ENCODE results near the gene PTCD2.

Gene PTCD2

GRCh38 chr5:72351376-72351775, 31.2 kb downstream of the PTCD2 start:
- no peak for DNase-seq

DNA sequence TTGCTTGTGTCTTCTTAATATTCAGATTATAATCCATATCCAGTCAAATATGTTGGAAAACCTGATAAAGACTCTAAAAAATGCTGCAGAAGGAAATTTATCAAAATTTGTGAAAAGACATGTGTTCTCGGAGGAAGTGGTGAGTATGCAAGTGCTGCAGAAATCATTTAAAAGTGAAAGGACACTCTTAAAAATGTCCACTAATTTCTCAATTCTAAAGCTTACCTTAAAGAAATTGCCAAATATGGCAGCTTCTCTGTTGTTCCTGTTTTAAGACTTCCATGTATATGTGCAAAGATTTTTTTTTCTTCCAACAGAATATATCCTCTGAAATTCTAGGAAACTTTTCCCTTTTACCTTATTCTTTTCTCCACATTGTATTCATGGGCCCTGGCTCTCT, 32.4 kb downstream of the PTCD2 start:
- no peak for DNase-seq

DNA sequence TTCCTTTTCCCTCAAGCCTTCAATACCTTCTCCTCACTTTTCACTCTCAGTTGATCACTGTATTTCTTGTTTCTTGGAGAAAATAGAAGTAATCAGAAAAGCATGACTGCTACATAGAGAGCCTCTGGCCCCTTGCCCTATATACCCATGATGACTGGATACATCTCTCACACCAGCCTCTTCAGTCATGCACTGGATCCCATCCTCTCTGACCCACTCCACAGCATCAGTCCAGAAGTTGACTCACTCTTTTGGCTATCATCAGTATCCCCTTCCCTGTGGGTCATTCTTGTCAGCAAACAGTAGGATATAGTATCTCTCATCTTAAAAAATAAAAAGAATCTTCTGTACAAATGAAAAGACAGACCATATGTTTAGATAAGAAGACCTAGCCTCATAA, 32.9 kb downstream of the PTCD2 start:
- DNase-seq, result no peak

- DNase-seq, result no peak
These were observed 35.6 kb downstream of the PTCD2 start for GRCh38 chr5:72355706-72356299.

DNA sequence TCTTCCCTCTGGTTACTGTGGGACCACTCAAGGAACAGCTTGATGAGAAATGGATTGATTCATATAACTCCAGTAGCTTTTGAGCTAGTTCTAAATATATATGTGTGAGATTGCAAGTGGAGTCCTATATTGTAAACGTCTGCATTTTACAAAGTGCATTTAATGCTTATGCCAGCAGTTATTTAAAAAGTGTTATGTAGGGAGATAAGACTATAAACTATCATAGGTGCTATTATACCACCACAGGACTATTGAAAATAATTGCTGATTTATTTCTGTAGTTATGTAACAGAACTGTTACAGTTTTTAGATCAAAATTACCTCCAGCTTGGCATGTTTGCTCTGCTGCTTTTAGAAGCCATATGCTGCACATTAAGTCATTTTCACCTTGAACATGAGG, 36.2 kb downstream of the PTCD2 start:
- no peak for DNase-seq

- no peak for DNase-seq
These were observed 38.8 kb downstream of the PTCD2 start for GRCh38 chr5:72358925-72359324.

DNA sequence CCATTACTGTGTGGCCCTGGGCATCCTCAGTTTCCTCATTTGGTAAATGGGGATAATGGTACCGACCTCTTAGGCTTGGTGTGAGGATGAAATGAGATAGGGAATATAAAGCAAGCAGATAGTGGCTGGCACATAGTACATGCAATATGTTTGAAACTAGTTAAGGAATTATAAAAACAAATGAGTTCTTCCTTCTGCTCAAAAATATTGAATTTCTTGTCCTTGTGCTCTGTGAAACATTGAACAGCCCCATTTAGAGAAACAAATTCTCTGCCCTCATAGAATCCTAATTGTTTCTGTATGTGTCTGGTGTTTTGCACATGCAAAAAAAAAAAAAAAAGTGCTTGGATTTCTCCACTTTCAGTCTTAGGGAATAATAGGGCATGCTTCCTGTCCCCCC, 39.7 kb downstream of the PTCD2 start:
- no peak for DNase-seq

DNA sequence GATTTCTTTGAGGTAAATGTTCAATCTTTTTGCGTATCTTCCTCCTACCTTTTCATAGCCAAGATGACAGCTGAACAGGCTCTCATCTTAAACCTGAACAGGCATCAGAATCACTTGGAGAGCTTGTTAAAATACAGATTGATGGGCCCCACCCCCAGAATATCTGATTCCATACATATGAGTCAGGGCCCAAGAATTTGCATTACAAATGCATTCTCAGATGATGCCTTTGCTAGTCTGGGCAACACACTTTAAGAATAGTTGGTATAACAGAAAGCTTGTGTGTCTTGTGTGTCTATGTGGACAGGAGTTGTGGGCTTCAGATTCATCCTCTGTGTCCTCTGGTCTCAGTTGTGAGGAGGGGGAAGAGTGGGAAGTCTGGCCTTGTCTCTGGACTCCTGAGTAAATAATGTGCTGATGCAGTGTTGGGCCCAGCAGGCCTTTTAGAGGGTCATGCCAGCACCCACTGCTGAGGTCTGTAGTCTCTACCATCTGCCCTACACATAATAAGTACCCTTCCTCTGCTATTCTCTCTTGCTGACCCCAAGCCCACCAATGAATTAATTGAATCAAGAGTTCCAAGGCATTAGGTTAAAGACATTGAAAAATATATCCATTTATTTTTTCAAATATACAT, 43.1 kb downstream of the PTCD2 start:
- DNase-seq, result no peak

DNA sequence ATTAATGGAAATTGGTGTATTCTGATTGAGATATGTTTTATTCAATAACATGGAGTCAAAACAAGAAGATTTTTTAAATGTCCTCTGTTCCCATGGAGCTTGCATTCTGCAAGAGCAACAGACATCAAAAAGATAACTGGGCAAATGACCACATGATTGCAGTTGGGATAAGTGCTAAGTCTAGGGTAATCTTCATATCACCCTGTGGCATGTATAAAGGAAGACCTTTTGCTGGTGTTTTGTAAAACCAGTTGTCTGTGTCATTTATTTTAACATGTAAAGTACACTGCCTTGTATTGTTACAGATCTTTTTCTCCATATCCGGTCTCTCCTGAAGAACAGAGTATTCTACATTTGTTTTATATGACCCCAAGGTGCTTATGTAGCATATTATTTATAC, 44.0 kb downstream of the PTCD2 start:
- no peak for DNase-seq

DNA sequence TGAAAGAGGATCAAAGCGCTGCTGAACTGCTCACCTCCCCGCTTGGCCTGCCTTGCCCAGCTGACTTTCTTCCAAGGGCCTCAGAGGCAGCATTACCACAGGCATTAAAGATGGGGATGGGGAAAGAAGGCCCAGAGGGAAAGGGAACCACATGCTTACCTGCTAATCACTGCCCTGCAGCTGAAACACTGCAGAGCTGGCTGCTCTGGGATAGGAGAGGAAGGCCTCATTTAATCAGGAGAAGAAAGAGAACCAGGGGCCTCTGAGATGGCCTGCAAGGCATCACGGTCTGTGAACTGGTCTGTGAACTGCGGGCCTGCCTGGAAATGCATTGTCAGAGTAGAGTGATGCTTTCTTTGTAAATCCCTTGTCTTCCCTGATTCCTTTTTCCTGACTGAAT, 44.8 kb downstream of the PTCD2 start:
- no peak for DNase-seq

DNA sequence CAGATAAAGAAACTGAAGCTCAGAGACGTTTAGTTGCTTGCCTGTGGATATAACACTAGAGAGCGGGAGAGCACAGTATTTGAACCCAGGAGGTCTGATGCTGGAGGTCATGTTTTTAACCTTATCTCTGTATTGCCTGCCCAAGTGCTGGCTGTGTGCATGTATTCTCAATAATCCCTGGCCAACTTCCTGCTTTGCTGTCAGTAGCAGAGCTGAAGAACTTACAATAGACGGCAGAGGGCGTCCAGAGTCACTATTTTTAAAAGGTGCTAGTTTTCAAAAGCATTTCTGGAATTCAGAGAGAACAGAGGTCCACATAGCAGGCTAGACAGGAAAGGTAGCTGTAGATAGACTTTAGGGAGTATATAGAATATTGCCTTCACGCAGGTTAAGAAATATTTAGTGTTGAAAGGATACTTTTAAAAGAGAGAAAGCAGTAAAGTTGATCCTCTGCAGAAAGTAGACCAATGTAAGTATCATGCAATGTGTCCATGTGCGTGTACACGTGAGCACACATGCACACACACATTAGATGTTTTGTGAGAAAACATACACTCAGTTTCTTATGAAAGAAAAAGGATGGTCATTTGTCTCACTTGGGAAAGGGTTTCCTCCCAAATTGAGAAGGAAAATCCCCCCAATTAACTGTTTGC, 46.3 kb downstream of the PTCD2 start:
- peak; percentile 21 for DNase-seq

- no peak for DNase-seq
These were observed 48.1 kb downstream of the PTCD2 start for GRCh38 chr5:72368271-72368670.

- no peak for DNase-seq
These were observed 49.1 kb downstream of the PTCD2 start for GRCh38 chr5:72369301-72369700.

DNA sequence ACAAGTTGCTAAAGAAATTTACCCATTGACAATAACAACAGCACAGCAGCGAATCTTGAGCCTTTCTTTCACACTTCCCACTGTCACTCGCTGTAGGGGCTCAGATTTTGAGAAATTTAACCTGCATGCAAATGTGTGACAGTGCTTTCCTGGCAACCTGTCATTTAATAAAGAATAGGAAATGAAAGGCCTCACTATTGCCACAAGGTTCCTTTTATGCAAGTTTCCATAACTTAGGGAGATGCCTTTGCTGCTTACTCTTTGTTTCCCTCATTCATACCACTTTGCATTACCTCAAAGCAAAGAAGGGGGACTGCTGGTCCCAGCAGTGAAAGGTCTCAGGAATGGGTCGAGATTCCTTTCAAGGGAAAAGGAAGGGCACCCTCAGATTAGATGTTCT, 49.5 kb downstream of the PTCD2 start:
- no peak for DNase-seq

DNA sequence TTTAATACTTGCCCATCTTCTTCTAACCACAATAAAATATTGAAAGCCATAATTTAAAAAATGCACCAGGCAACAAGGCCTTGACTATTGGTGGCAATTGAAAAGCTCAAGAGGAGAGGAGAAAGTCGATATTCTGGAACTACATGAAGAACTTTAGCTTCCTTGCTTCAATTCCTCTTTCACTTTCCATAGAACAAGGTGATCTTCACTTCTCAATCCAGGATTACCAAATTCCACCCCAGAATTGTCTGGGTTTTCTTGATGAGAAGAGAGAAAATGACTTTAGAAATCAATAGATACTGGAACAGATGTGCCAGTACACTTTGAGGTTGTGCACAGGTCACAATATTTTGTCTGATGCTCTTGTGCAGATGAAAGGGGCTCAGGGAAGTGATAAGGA, 52.2 kb downstream of the PTCD2 start:
- no peak for DNase-seq

DNA sequence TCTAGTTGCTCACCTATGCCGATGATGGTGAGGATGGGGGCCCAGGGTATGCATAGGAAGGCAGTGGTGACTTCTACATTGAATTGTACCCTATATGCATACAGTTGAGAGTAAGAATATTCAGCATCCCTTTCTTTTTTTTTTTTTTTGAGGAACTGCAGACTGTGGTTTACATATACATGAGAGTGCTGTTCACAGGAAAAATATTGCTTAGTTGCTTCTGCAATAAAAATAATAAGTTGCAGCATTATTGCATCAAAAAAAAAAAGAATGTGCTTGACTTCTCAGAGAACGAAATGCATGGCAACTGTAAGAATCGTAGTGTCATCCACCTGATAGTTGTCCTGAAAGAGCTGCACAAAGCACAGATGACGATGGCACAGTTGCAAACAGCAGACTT, 52.8 kb downstream of the PTCD2 start:
- no peak for DNase-seq

DNA sequence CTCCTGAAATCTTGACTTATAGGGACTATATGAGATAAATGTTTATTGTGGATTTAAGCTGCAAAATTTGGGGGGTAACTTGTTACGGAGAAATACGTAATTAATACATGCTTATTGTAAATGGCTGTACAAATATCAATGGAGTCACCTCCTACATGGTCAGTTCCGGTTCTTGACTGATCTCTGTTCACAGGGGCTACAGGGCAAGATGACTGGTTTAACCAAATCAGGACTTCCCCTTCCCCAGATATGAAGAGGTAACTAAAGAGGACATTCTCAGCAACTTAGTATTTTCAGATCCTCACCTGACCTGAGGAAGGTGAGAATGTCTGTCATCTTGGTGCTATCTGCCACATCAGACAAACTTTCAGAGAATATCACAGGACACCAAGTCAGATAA, 54.7 kb downstream of the PTCD2 start:
- DNase-seq, result no peak

DNA sequence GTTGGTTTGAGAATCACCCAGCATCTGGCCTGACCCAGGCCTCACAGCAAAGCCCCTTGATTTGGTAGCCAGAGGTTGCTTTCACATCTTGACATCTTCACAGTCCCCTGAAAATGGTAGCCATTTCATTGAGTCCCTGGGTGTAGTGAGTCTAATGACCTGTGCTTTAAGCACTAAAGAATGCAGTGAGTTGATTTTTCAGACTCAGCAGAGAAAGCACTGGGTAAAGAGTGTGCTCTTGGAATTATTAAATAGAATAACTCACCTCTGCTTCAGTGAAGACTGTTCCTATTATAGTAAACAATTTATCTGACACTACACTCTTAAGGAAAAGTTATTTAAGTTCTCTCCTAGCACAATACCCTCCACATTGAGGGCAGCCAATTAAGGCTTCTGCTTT, 56.2 kb downstream of the PTCD2 start:
- no peak for DNase-seq

GRCh38 chr5:72377910-72378638, 57.9 kb downstream of the PTCD2 start:
- DNase-seq, result no peak

DNA sequence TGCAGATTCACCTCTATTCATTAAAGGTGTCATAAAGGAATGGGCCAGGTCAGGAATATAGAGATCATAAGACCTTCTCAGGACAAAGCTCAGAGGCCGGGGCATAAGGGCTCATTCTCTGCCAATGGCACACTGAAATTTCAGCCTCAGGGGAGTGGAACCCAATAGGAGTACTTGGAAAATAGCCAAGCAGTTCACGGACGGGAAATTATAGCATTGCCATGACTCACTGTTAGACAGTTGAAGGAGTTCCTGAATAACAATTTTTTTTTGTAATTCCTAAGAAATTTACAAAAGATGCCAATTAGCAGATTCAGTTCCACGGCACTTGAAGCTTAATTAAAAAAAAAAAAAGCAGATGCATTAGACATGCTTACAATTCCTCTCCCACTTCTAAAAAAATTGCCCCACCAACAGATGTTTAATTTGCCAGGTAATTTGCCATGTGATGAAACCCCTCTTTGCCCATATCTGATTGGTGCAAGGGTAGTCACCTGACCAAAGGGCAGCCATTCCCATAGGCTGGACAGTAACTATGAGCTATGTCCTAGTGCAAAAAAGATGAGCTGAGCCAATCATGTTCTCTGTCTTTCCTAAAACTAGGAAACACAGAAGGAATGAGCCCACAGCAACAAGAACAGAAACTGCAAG, 58.6 kb downstream of the PTCD2 start:
- DNase-seq, result no peak

GRCh38 chr5:72379936-72380335, 59.8 kb downstream of the PTCD2 start:
- DNase-seq, result no peak

DNA sequence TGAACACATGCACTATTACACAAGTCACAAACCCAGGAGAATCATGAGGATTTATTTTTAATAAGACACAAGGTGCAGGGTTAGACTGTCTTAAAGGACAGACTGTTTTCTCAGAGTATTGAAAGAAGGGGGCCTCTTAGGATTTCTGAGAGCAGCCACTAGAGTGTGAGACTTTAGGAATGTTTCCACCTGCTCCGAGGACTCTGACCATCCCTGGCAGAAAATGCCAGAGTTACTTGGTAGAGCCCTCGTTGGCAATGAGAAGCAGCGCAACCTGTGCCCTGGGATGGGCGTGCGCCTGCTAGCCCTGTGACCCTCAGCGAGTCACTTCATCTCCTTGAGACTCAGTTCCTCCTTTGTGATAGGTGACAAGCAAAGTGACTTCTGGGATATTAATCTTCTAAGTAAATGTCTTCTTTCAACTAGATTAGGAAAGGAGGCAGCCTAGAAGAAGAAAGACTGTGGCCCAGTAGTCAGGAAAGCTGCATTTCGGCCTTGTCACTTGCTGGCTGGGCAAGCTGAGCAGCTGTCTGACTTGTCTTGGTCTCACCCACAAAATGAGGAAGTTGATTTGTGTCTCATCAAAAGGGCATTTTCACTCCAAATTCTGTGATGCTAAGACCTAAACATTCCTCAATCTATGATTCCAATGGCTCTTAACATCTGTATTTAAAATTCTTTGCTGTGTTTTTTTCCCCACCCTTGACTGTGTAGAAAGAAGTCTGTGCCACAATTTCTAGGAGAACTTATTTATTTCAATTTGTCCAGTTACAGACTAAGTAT, 60.5 kb downstream of the PTCD2 start:
- DNase-seq, result peak; percentile 13

DNA sequence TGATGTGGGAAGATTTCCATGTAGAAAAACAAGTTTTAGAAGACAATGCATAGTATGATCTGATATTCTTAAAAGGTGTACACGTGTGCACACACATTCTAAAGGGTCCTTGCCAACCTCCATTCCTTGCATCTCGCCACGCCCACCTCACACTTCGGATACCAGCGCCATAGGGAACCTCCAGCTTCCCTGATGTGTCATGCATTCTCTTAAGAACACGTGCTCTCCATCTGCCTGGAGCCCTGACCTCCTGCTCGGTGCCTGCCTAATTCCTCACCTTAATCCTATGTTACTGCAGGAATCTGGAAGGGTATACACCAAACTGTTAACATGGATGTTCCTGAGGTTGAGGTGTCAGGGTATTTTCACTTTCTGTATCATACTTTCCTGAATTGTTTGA, 63.1 kb downstream of the PTCD2 start:
- no peak for DNase-seq

All from KG1 (cell line).